ENCODE measurements around the gene CTXND1.

Gene CTXND1

GRCh38 chr15:80175436-80175835 is 76.6 kb downstream of the CTXND1 start:
- H3K27ac Mint-ChIP-seq: no peak overlapping the region
- H3K36me3 Mint-ChIP-seq: peaks cover 20 to 45% of the 10 kb centered on the region in 2 donors
- H3K4me3 Mint-ChIP-seq: no peak overlapping the region
- no peaks in the 10 kb centered on the region for H3K9me3 Mint-ChIP-seq
- H3K4me1 Mint-ChIP-seq: peaks cover 5% of the 10 kb centered on the region in 2 donors
- DNase-seq (no peak), ATAC-seq (replicated peaks) (no peak)
- H3K27me3 Mint-ChIP-seq: no peaks in the 10 kb centered on the region

GRCh38 chr15:80174017-80174746 is 77.8 kb downstream of the CTXND1 start:
- Mint-ChIP-seq H3K4me1 (peaks cover 5% of the 10 kb centered on the region in 2 donors), H3K36me3 (peaks cover 18 to 36% of the 10 kb centered on the region in 2 donors), H3K9me3 (no peaks in the 10 kb centered on the region), H3K27ac (no peak overlapping the region), H3K27me3 (no peaks in the 10 kb centered on the region), H3K4me3 (no peak overlapping the region)
- no peak for DNase-seq
- ATAC-seq (replicated peaks): no peak

DNA sequence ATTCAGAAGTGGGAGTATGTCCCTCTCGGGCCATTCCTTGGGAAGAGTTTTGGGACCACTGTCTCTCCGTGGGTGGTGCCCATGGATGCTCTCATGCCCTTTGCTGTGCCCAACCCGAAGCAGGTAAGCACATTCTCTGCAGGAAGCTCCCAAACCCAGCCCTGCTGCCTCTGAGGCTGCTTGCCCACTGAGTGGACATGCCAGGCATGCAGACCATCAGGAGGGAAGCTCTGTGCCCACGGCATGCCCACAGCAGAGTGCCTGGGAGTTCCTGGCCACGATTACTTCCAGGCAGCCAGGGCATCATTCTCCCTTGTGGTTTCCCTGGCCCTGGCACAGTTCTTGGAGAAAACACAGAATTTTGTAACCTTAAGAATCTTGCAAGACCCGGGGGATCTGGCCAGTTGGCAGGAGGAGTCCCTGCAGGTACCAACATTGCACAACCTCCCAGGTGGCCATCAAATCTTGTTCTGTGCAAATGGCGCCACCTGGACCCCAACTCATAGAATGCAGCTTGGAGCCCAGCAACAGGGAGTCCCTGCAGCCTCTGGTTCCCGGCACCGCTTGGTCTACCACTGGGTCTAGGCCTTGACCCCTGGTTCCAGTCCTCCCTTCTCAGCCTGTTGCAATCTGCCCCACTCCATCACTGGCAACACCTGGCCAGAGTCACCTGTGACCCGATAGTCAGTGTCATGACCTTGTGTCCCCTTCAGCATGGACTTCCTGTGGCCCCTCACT is 78.8 kb downstream of the CTXND1 start:
- Mint-ChIP-seq H3K9me3 (no peaks in the 10 kb centered on the region), H3K27ac (no peak overlapping the region), H3K4me3 (no peak overlapping the region), H3K36me3 (peaks cover 14 to 34% of the 10 kb centered on the region in 2 donors), H3K27me3 (no peaks in the 10 kb centered on the region), H3K4me1 (peaks cover 2 to 5% of the 10 kb centered on the region in 2 donors)
- DNase-seq (peak; percentile 64), ATAC-seq (replicated peaks) (peak; percentile 90 to 98)

GRCh38 chr15:80172401-80172800 is 79.6 kb downstream of the CTXND1 start:
- ATAC-seq (replicated peaks) (no peak), DNase-seq (no peak)
- Mint-ChIP-seq H3K4me3 (no peak overlapping the region), H3K27me3 (no peaks in the 10 kb centered on the region), H3K4me1 (peaks cover 2 to 5% of the 10 kb centered on the region in 2 donors), H3K27ac (no peak overlapping the region), H3K9me3 (no peaks in the 10 kb centered on the region), H3K36me3 (peaks cover 14 to 38% of the 10 kb centered on the region in 2 donors)

- no peaks in the 10 kb centered on the region for H3K27me3 Mint-ChIP-seq
- peaks cover 2 to 5% of the 10 kb centered on the region in 2 donors for H3K4me1 Mint-ChIP-seq
- no peak overlapping the region for H3K4me3 Mint-ChIP-seq
- H3K36me3 Mint-ChIP-seq: peaks cover 14 to 32% of the 10 kb centered on the region in 2 donors
- no peak for ATAC-seq (replicated peaks)
- no peak overlapping the region for H3K27ac Mint-ChIP-seq
- no peak for DNase-seq
- no peaks in the 10 kb centered on the region for H3K9me3 Mint-ChIP-seq
Measured at GRCh38 chr15:80171787-80172186, 80.2 kb downstream of the CTXND1 start.

GRCh38 chr15:80170596-80170995 is 81.4 kb downstream of the CTXND1 start:
- no peak overlapping the region for H3K27ac Mint-ChIP-seq

DNA sequence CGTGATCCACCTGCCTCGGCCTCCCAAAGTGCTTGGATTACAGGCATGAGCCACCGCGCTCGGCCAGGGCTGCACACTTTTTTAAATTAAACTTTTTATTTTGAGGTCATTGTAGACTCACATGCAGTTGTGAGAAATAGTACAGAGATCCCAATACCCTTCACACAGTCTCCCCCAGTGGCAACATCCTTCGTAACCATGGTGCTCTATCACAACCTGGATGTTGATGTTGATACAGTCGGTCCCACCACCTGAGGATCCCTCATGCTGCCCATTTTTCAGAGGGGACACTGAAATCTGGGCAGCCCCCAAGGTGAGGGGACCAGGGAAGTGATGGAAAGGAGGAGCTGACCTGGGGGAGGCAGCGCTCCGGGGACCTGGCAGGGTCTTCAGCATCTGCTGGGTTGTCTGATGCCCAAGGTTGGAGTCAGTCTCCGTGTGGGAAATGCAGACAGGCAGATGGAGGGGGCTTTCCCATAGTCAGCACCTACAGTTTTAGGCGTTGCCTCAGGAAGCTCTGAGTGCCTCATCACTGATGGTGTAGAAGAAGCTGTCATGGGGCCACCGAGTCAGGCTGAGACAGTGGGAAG is 82.2 kb downstream of the CTXND1 start:
- H3K36me3 Mint-ChIP-seq: peaks cover 12 to 22% of the 10 kb centered on the region in 2 donors
- H3K4me1 Mint-ChIP-seq: peaks cover 2 to 5% of the 10 kb centered on the region in 2 donors
- no peak for DNase-seq
- H3K9me3 Mint-ChIP-seq: no peaks in the 10 kb centered on the region
- no peak overlapping the region for H3K27ac Mint-ChIP-seq
- no peak overlapping the region for H3K4me3 Mint-ChIP-seq
- no peaks in the 10 kb centered on the region for H3K27me3 Mint-ChIP-seq
- no peak for ATAC-seq (replicated peaks)

More at GRCh38 chr15:80170596-80170995, 81.4 kb downstream of the CTXND1 start:
- DNase-seq (no peak), ATAC-seq (replicated peaks) (no peak)
- H3K9me3 Mint-ChIP-seq: no peaks in the 10 kb centered on the region
- H3K36me3 Mint-ChIP-seq: peaks cover 12 to 24% of the 10 kb centered on the region in 2 donors
- no peaks in the 10 kb centered on the region for H3K27me3 Mint-ChIP-seq
- peaks cover 2 to 5% of the 10 kb centered on the region in 2 donors for H3K4me1 Mint-ChIP-seq
- H3K4me3 Mint-ChIP-seq: no peak overlapping the region

DNA sequence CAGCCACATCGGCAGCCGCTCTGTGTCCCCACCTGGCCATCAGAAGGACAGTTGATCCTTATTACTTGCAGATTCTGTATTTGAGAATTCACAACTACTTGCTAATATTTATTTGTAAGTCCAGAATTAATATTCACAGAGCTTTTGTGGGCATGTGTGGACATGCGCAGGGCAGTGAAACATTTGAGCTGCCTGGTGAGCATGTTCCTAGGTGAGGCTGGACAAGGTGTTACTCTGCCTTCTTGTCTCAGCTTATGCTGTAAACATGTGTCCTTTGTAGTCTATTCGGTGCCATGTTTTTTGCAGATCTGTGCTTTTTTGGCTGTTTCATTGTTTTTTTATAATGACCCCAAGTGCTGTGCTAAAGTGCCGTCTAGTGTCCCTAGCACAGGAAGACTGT is 83.6 kb downstream of the CTXND1 start:
- Mint-ChIP-seq H3K27me3 (no peaks in the 10 kb centered on the region), H3K36me3 (peaks cover 13 to 27% of the 10 kb centered on the region in 2 donors), H3K4me3 (no peak overlapping the region), H3K27ac (no peak overlapping the region), H3K9me3 (no peaks in the 10 kb centered on the region), H3K4me1 (peaks cover 2 to 5% of the 10 kb centered on the region in 2 donors)
- no peak for ATAC-seq (replicated peaks)
- no peak for DNase-seq

DNA sequence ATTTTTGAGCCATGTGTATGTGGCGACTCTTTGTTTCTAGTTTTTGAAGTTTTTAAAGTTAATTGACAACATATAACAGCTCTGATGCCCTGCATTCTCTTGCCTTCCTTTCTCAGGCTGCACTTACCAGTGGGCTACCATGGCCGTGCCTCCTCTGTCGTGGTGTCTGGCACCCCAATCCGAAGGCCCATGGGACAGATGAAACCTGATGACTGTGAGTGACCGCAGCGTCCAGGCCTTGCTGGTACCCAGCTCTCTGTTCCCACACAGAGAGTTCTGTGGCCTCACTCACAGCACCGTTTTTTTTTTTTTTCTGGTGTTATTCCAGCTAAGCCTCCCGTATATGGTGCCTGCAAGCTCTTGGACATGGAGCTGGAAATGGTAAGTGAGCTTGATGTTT is 84.1 kb downstream of the CTXND1 start:
- no peak overlapping the region for H3K27ac Mint-ChIP-seq
- peaks cover under 1% of the 10 kb centered on the region in 2 donors for H3K4me1 Mint-ChIP-seq
- no peak for ATAC-seq (replicated peaks)
- no peak overlapping the region for H3K4me3 Mint-ChIP-seq
- H3K27me3 Mint-ChIP-seq: no peaks in the 10 kb centered on the region
- peaks cover 13 to 28% of the 10 kb centered on the region in 2 donors for H3K36me3 Mint-ChIP-seq
- no peaks in the 10 kb centered on the region for H3K9me3 Mint-ChIP-seq
- no peak for DNase-seq

DNA sequence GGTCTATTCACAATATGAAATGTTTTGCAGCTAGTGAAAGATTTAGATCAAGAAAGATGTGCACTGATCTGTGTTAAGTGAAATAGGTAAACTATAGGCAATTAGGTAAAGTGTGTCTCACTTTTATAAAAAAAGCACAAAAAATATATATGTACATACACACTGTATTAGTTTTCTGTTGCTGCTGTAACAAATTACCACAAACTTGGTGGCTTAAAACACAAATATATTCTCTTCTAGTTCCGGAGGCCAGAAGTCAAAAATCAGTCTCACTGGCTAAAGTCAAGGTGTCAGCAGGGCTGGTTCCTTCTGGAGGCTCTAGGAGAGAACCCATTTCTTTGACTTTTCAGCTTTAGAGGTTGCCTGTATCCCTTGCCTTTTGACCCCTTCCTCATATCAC is 88.1 kb downstream of the CTXND1 start:
- peaks cover 24 to 51% of the 10 kb centered on the region in 2 donors for H3K36me3 Mint-ChIP-seq
- DNase-seq (no peak), ATAC-seq (replicated peaks) (no peak)
- H3K4me1 Mint-ChIP-seq: peaks cover 21 to 30% of the 10 kb centered on the region in 2 donors
- no peak overlapping the region for H3K4me3 Mint-ChIP-seq
- H3K27ac Mint-ChIP-seq: no peak overlapping the region
- no peaks in the 10 kb centered on the region for H3K27me3 Mint-ChIP-seq
- H3K9me3 Mint-ChIP-seq: no peaks in the 10 kb centered on the region

GRCh38 chr15:80163217-80163616 is 88.8 kb downstream of the CTXND1 start:
- Mint-ChIP-seq H3K4me1 (peaks cover 21 to 32% of the 10 kb centered on the region in 2 donors), H3K27ac (no peak overlapping the region), H3K36me3 (peaks cover 24 to 48% of the 10 kb centered on the region in 2 donors), H3K4me3 (no peak overlapping the region), H3K27me3 (no peaks in the 10 kb centered on the region), H3K9me3 (no peaks in the 10 kb centered on the region)
- ATAC-seq (replicated peaks) (no peak), DNase-seq (no peak)

DNA sequence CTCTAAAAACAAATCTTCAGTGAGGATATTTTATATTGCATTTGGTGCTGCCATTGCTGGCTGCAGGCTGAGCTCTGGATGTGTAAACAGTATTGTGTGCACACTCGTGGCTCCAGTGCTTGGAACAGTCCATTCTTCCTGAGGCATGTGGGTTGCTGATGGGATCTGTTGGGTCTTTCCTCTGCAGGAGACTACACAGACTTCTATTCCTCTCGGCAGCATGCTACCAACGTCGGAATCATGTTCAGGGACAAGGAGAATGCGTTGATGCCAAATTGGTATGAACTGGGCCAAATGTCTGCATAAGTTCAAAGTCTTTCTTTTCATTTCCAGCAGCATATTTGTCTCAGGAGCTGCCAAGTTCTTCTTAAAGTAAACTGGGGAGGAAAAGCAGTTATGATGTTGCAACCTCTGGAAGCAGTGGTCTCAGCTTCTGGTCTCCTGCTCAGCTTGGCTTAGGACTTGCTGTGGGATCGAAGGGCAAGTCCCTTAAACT is 89.9 kb downstream of the CTXND1 start:
- Mint-ChIP-seq H3K36me3 (peaks cover 24 to 43% of the 10 kb centered on the region in 2 donors), H3K27me3 (no peaks in the 10 kb centered on the region), H3K27ac (no peak overlapping the region)

DNA sequence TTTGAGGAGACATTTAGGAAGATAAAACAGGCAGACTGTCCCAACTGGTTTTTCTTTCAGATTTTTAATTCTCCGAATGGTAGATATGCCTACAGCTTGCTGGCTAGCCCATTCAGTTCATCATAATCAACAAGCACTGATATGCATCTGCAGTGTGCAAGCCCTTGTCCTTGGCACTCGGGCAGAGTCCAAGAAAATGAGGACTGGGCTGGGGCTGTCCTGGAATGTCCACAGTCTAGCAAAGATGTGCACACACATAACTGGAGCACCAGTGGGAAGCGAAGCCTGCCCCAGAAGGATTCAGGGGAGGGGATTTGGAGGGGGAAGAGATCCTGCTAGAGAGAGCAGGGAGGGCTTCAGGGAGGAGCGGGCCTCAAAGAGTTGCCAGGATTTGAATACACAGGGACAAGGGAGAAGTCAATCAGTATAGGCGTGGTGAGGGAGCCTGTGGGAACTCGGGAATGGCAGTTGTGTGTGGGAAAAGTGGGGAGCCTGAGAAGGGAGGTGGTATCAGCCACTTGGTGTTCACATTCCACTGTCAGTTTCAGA is 90.5 kb downstream of the CTXND1 start:
- ATAC-seq (replicated peaks): no peak
- Mint-ChIP-seq H3K4me3 (no peak overlapping the region), H3K27me3 (no peaks in the 10 kb centered on the region), H3K4me1 (peaks cover 21 to 32% of the 10 kb centered on the region in 2 donors), H3K36me3 (peaks cover 24 to 43% of the 10 kb centered on the region in 2 donors), H3K27ac (peak overlapping the region; percentile 11), H3K9me3 (no peaks in the 10 kb centered on the region)
- no peak for DNase-seq

More for the DNA sequence above, 89.9 kb downstream of the CTXND1 start:
- no peak for DNase-seq
- Mint-ChIP-seq H3K4me1 (peaks cover 21 to 32% of the 10 kb centered on the region in 2 donors), H3K4me3 (no peak overlapping the region), H3K9me3 (no peaks in the 10 kb centered on the region)
- ATAC-seq (replicated peaks): no peak

GRCh38 chr15:80160570-80161156 is 91.3 kb downstream of the CTXND1 start:
- H3K4me3 Mint-ChIP-seq: peak overlapping the region; percentile 6 to 14
- H3K4me1 Mint-ChIP-seq: peaks cover 24 to 36% of the 10 kb centered on the region in 2 donors
- H3K27ac Mint-ChIP-seq: peak overlapping the region; percentile 90
- H3K36me3 Mint-ChIP-seq: peaks cover 24 to 43% of the 10 kb centered on the region in 2 donors
- DNase-seq: peak; percentile 26
- ATAC-seq (replicated peaks): peak; percentile 74 to 75
- no peaks in the 10 kb centered on the region for H3K27me3 Mint-ChIP-seq
- H3K9me3 Mint-ChIP-seq: no peaks in the 10 kb centered on the region

Data from stimulated activated naive B cell treated with anti-CD40 and anti-IgM and Interleukin-4, amounts not matched to agents 10 μg/mL and 1 μg/mL and 100 μg/mL, for 72 hours (primary cell).